DMS153 (cell line): ENCODE measurements around the gene NUMBL.

Source experiments
- DNase-seq: peaks from one replicate; lab custom pipeline; 2025; lab: John Stamatoyannopoulos, UW

Gene NUMBL

DNA sequence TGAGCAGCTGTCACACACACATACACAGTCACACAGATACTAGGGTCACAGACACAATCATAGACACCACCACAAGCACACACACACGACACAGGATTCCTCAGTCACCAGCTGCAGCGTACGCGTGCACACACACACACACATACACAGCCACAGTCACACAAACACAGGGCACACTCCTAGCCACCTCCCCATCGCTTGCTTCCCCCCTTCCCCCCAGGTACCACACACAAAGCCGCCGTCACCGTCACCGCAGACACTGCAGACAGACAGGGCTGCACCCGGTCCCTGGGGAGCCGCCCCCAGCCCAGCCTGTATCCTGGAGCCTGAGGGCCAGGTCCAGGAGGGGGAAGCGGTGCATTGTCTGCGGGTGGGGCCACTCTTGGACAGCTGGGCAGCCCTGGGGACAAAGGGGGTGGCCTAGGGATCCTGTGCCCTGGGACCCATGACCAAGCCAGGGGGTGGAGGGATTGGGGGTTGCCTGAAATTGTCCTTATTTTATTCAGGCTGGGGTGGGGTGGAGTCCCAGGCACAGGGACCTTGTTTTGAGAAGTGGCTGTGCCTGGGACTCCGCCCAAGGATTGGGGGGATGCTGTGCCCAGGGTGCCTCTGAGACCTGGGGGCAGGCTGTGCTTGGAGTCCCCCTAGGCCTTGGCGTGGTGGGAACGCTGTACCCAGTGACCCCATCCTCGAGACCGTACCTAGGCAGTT, 957 bp downstream of the NUMBL start:
- DNase-seq = no peak

DNA sequence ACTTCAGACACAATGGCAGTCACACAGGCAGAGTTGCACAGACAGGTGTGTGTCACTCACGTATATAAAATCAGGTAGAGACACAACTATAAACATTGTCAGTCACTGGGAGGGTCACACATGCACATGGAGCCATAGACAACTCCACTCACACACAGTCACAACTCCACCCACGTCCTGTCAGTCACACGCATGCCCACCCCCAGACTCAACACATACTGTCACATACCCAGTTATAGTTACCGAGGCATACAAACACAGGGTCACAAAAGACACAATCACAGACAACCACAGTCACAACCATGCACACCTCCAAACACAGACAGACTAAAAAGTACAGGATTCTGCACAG, 1.5 kb downstream of the NUMBL start:
- DNase-seq = no peak

DNA sequence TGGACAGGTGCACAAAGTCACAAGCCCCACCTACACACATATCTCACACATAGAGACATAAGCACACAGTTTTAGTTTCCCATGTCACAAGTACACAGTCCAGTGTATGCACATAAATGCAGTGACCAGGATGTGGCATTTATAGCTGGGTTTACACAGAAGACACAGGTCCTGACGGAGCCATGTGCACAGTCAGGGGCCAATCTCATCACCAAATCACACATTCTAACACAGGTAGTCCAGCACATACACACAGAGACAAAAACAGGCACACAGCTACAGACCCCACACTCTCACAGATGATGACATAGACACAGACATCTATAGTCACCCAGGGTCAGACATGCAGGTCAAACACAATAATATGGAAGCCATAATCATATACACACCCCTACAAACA, 2.1 kb downstream of the NUMBL start:
- no peak for DNase-seq

DNA sequence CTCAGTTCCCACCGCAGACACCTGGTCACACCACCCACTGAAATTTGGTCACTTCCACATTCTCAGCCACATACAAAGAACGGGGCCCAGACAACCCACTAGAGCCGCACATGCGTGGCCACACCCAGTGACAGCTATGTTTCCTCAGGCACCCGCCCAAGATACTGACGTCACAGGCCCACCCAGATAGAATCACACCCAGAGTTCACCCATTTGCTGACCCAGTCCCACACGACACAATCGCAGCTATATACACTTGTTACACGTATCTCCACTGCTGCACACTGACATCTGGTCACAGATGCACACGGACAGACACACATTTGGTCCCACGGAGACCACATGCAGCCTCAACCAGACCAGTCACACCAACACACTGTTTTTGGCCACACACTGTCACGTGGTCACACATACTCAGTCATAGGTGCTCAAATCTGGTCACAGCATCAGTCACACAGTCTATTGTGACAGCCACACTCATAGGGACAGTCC, 2.9 kb downstream of the NUMBL start:
- DNase-seq = no peak

DNA sequence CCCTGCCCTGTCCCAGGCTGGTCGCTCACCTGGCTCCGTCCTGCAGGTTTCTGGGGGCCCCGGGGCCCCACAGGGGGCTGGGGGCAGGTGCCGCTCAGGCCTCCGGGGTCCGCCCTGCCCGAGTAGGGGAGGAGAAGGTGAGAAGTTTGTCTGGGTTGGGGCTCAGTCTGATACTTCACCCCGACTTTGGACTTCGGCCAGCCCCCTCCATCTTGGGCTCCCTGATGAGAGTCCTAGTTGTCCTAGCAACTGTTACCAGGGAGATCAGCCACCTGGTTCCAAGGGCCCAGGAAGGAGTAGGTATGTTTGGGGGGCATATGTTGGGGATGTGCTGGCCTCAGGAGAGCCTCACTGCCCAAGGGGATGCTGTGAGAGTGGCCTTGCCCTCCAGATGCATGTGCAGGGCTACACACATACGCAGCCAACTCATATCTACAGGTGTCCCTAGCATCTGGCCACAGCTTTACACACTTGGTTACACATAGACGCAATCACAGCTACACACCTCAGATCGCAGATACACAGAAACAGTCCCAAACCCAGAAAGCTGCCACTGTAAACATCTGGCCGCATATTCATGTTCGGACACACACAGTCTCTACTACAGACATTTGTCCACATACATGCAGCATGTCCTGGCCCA, 3.4 kb downstream of the NUMBL start:
- DNase-seq = no peak

DNA sequence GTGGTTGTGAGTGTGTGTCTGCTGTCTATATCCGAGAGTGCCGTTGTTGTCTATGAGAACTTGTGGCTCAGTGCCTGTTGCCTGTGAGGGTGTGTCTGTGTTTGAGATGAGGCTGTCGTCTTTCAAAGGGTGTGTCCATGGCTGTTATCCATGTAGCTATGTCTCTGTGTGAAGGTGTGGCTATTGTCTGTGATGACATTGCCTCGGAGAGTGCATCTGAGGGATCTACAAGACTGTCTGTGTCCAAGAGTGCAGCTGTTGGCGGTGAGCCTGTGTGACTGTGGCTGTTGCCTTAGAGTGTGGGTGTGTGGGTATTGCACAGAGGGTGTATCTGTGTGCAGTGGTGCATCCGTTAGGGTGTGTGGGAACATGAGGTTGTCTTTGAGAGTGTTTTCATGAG, 4.9 kb downstream of the NUMBL start:
- DNase-seq = no peak

DNA sequence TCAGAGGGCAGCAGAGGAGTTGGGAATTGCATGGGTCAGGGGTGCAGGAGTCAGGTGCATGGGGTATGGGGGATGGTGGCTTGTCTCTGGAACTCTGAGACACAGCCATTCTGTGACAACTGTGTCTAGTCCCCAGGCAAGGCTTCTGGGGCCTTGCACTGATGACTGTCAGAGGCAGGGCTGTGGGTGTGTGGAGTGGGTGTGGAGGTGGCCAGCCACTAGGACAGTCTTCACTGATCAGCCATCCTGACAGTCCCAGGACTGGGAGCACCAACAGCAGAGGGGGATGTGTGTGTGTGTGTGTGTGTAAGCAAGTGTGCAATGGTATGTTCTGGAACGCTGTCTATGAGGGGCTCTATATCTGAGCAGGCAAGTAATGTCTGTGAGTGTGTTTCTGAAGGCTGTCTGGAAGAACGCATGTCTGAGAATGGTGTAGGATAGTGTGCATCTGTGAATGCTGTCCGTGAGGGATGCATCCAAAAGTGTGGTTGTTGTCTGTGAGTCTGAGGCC, 5.4 kb downstream of the NUMBL start:
- DNase-seq = no peak

DNA sequence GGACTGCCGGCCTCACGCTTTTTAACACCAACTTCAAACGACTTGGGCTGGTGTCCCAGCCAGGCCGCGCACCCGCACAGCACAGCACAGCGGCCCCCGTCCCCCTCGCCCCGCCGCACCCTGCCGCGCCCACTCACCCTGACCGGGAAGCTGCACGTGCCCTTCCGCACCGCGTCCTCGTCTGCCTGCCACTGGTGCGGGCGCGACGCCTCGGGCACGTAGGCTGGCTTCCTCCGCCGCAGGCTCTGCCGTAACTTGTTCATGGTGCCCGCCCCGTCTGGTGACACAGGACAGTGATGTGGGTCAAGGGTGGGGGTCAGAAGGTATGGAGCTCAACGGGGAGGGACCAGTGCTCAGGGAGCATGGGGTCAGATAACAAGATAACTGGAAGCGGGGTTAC, 6.2 kb downstream of the NUMBL start:
- no peak for DNase-seq

DNA sequence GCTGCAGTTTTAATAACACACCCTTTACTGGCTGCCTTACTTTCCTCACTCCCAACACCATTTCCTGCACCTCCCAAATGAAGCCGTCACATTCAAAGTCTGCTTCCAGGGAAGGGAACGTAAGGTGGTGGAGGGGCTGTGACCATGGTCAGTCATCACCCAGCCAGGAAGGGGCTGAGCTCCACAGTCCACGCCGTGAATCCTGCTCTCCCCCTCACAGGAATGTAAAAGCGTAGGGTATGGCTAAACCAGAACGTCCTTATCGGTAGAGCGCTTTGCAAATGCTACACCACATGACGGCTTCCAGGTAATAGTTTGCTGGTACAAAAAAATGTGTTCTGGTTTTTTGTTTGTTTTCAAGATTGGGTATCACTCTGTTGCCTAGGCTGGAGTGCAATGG, 7.0 kb downstream of the NUMBL start:
- DNase-seq = no peak

DNA sequence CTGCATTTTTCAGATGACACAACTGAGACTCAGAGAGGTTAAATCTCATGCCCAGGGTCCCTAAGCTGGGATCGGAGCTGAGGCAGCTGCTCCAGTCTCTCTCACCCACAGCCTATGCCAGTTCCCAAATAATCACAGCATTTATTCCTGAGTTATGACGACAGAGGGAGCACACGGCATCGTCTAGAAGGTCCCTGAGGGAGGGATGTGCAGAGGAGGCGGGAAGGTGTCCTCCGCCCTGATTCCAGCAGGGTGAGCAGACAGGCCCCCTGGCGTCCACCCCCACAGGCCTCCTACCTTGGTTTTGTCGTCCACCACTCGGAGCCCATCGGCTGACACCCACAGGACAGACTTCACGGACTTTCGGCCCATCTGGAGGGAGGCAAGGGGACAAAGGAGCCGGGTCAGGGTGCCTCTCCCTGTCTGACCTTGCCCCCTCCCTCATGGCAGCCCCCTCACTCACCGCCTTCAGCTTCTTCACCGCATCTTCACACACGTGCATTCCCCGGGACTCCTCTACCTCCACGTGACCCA, 8.0 kb downstream of the NUMBL start:
- DNase-seq = no peak

DNA sequence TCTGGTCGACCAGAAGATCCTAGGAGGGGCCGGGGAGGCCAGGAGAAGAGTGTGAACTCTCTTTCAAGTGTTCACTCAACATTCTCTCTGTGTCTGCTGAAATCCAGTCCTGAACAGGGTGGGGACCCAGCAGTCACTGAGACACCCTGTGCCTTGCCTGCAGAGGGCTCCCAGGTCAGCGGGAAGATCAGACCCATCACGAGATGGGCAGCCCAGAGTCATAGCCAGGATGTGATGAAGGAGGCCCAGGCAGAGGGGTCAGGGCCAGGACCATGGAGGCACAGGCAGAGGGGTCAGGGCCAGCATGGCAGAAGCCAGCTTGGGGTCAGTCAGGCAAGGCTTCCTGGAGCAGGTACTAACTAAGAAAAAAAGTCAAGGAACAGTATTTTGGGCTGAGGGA, 9.4 kb downstream of the NUMBL start:
- no peak for DNase-seq

DNA sequence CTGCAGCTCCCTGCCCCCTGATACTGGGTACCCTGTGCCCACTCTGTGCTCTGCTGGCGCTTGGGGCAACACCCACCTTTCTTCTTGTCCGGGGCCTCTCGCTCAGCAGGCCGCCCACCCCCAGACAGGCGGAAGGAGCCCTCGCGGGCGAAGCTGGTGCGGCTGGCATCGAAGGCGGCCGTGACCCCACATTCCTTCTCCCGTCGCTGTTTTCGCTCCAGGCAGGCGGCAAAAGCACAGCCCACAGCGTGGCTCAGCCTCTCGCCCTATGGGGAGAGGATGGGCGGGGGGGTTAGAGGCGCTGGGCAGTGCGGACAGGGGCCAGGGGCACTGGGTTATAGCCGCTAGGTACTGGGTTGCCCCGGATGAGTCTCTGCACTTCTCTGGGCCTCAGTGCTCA, 13.3 kb downstream of the NUMBL start:
- DNase-seq = no peak

DNA sequence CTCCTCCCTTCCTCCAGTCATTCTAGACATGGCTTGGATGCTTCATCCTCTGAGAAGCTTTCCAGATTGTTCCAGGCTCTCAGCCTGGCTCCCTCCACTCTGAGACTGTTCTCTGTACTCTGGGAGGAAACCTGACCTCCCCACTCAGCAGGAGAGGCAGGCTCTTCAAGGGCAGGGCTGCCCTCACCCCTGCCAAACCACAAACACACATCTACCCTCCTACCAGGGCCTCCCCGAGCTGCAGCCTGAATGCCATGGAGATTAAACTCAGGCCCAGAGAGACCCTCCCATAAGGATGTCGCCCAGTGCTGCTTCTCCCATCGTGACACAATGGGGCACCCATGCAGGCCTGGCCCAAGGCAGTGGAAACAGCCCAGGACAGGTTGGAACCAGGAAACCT, 16.2 kb downstream of the NUMBL start:
- DNase-seq = no peak

DNA sequence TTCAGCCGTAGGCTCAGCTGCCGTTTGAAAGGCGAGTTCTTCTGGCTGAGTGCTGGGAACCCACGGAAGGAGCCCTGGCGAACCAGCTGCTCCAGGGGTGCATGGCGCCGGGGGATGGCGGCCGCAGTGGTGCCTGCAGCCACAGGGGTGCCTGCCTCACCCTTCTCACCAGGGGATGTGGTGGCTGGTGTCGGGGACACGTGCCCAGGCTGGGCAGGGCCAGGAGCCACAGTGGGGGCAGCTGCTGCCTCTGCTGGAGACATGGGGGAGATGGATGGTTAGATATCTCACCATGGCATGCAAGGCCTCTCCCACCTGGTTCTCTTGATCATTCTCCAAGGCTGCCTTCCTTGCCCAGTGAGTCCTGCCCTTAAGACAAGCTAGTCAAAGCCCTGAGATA, 17.1 kb downstream of the NUMBL start:
- DNase-seq = no peak

DNA sequence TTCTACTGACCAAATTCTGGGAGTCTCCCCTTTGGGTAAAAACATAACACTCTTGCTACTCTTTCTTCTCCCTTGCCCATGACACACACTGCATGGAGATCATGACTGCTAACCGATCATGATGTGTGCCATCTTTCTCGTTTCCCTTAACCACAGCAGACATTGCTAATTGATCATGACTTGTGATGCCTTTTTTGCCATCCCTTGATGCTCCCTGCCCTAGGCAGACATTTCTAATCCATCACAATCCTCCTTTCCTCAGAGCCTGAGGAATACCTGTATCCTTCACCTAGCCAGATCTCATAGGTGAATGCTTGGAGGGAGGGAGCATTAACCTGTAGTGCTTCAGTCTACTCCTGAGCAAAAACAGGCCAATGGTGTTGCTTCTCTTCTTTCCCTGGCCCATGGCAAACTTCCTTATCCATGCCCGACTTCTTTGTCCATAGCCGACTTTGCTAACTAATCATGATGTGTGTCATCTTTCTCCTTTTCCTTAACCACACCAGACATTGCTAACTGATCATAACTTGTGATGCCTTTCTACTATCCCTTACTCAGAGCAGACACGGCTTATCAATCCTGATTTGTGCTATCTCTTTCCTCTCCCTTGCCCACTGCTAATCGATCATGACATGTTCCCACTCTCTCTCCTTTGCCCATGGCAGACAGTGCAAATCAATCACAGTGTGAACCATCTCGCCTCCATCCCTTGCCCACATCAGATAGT, 17.7 kb downstream of the NUMBL start:
- no peak for DNase-seq

DNA sequence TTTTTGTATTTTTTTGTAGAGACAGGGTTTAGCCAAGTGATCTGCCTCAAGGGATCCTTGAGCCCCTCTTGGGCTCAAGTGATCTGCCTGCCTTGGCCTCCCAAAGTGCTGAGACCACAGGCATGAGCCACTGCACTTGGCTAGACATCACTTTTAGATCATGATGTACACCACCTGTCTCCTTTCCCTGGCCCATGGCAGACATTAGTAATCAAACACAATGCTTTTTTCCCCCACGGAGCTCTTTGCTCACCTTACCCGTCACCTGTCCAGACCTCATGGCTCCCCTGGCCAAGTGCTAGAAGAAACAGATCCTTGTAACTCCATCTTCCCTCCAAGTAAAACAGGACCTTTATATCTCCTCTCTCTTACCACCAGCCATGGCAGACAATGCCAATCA, 18.4 kb downstream of the NUMBL start:
- DNase-seq = no peak

DNA sequence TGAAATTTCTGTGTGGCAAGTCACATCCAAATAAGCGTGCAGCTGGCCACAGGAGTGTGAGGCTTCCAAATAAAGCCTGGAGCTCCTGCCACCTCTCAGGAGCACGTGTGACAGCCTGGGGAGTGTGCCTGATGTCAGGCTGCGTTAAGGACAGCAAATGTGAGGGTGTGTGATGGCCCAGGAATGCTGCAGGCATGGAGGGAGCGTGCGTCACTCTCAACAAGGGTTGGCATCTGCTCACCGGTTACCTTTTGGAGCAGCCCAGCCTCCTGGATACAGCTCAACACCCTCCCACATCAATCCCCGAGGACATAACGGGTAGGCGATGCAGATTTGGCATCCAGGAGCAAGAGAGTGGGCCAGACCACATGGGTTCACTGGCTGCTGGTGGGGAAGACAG, 19.0 kb downstream of the NUMBL start:
- no peak for DNase-seq

DNA sequence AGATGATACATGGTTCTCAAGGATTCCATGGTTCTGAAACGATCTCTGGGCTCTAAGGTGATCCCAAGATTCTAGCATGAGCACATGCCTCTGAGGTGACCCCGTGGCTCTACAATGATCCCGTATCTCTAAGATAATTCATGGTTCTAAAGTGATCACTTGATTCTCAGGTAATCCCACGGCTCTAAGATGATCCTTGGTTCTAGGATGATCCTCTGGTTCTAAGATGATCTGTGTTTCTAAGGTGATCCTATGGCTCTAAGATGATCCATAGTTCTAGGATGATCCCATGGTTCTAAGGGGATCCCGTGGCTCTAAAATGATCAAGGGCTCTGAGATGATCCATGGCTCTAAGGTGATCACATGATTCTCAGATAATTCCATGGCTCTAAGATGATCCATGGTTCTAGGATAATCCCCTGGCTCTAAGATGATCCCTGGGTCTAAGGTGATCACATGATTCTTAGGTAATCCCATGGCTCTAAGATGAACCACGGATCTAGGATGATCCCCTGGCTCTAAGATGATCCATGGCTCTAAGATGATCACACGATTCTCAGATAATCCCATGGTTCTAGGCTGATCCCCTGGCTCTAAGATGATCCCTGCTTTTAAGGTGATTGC, 21.3 kb downstream of the NUMBL start:
- no peak for DNase-seq

DNA sequence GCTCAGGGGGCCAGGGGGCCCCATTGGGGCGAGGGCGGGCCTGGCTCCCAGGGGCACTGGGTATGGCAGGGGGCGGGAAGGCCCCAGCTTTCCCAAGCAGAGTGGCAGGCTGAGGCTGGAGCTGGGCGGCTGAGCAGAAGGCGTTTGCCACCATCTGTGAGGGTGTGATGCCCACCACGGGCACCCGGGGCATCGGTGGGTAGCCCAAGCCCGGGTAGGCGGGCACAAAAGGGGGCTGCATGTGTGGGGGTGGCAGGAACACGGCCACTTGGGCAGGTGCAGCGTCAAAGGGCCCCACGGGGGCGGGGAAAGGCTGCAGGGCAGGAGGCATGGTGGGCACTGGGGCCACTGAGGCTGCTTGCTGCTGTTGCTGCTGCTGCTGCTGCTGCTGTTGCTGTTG, 22.8 kb downstream of the NUMBL start:
- DNase-seq = no peak

DNA sequence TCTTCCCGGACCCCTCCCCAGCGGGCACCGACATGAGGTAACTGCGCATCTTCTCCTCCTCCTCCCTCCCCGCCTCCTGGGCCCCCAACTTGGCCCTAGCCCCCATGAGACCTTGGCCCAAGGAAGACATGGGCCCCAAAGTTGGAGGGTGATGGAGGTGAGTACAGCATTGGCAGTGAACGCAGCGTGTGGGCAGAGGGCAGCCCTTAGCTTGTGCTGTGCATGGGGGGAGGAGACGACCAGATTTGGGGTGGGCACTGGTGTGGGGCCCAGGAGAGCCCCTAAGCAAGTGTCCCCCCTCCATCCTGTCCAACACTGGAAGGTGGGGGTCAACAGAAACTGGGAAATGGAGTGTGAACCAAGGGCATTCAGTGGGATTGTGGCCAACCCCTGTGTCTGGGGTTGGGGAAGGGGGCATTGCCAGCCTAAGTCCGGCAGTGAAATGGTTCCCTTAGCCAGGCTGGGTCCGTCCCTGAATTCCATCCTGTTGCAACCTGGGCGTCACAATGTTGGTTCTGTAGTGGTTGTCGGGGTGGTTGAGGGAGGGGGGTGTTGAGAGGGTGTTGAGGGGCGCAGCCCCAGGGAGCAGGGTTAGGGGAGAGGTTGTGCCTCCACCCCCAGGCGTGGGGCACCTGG, 23.5 kb downstream of the NUMBL start:
- no peak for DNase-seq

DNA sequence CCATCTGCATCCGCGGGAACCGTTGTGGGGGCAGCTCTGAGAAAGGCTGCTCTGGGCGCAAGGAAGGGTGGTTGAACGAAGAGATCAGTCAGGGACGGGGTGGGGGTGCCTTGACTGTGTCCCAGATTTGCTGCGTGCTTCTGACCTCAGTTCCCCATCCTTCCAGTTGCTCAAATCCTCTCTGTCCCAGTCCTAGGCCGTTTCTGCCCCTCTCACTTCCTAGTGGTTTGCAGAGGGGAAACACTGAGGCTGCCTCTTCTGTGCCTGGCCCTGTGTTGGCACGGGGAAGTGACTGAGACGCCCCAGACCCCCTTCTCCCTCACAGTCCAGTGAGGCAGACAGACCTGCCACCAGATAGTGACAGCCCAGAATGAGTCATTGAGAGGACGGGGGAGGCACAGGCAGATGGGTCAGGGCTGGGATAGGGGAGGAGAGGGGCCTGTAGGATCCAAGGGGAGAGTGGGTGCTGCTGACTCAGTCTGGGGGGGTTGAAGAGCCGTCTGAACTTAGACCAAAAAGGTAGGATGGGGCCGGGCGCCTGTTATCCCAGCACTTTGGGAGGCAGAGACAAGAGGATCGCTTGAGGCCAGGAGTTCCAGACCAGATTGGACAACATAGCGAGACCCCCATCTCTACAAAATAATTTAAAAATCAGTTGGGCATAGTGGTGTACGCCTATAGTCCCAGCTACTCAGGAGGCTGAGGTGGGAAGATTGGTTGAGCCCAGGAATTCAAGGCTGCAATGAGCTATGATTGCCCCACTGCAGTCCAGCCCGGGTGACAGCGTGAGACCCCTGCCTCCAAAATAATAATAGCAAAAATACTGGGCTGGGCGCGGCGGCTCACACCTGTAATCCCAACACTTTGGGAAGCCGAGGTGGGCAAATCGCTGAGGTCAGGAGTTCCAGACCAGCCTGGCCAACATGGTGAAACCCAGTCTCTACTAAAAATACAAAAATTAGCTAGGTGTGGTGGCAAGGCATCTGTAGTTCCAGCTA, 26.5 kb downstream of the NUMBL start:
- no peak for DNase-seq
